Effector memory CD4-positive, alpha-beta T cell (primary cell): Measurements from ENCODE around the gene EEPD1.

Experiments used
- DNase-seq, 3 donors: peaks; one replicate each; pipeline ENCODE4 v3.0.0-alpha.2; 2020
- H3K27ac ChIP-seq: 2 replicates; pipeline ENCODE4 v1.7.0; 2013; ENCODE audit warnings: mild to moderate bottlenecking, low read length, moderate library complexity; ENCODE audit not compliant: insufficient read depth, poor library complexity, severe bottlenecking
- H3K27me3 ChIP-seq: replicated peaks from 2 replicates; pipeline ENCODE4 v1.7.0; 2013; ENCODE audit warnings: mild to moderate bottlenecking, low read length; ENCODE audit not compliant: insufficient read depth, control insufficient read depth, poor library complexity, severe bottlenecking
- H3K36me3 ChIP-seq: 2 replicates; pipeline ENCODE4 v1.7.0; 2013; ENCODE audit warnings: mild to moderate bottlenecking, low read length, moderate library complexity; ENCODE audit not compliant: control insufficient read depth, insufficient read depth
- H3K4me1 ChIP-seq: 2 replicates; pipeline ENCODE4 v1.7.0; 2013; ENCODE audit warnings: low read length, mild to moderate bottlenecking; ENCODE audit not compliant: control insufficient read depth, insufficient read depth, poor library complexity, severe bottlenecking
- H3K4me3 ChIP-seq: 2 replicates; pipeline ENCODE4 v1.7.0; 2013; ENCODE audit warnings: low read length, low read depth, mild to moderate bottlenecking; ENCODE audit not compliant: insufficient read depth, poor library complexity, severe bottlenecking
- H3K9me3 ChIP-seq: 2 replicates; pipeline ENCODE4 v1.7.0; 2013; ENCODE audit warnings: mild to moderate bottlenecking, low read length, moderate library complexity; ENCODE audit not compliant: control insufficient read depth

The EEPD1 gene

DNA sequence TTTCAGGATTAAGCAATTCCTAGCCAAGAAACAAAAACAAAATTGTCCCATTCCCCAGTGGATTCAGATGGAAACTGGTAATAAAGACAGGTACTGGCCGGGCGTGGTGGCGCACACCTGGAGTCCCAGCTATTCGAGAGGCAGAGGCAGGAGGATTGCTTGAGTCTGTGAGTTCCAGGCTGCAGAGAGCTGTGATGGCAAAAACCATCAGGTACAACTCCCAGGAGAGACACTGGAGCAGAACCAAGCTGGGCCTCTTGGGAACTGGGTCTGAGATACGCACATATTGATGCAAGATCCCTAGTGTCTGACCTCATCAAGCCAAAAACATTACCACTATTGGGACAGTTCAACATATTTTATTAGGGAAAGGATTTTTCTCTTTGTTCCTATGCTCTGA lies 152.6 kb downstream of the EEPD1 start:
- H3K4me3 ChIP-seq = no peak overlapping the region
- no peaks in the 10 kb centered on the region for H3K4me1 ChIP-seq
- no peaks in the 10 kb centered on the region for H3K9me3 ChIP-seq
- H3K27me3 ChIP-seq = no peaks in the 10 kb centered on the region
- no peak for DNase-seq
- H3K36me3 ChIP-seq = no peaks in the 10 kb centered on the region
- no peak overlapping the region for H3K27ac ChIP-seq

DNA sequence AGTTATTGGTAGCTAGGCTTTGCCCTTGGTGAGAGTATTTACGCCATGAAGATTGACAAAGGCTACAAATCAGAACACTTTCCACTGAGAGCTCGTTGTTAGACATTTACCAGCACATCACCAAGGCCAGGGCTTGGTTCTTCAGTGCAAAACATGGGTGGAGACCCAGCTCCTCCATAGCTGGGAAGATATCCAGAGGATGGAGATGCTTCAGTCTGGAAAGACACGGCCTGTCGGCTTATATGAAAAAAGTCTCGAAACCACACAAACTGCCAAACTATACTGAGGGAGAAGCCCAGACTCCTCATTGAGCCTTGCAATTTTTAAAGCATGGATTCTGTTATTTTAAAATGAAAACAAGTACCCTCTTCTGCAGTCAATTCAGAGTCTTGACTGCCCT lies 153.2 kb downstream of the EEPD1 start:
- no peak for DNase-seq
- Histone ChIP-seq H3K36me3 (no peaks in the 10 kb centered on the region), H3K4me3 (no peak overlapping the region), H3K27me3 (no peaks in the 10 kb centered on the region), H3K9me3 (no peaks in the 10 kb centered on the region), H3K27ac (no peak overlapping the region), H3K4me1 (no peaks in the 10 kb centered on the region)

DNA sequence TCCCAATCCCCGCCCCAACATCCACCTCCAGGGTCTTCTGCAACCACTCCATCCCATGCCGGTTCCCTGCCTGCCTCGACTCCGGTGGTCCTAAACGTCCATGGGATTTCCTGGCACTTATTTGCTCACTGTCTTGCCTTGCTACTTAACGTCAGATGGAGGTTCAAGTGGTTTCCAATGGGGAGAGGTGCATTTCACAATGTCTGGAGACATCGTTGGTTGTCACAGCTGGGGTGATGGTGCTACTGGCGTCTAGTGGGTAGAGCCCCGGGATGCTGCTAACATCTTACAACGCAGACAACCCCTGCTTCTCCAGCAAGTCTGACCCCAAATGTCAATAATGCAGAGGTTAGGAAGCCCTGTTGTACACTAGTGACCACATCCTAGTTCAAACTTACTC lies 153.7 kb downstream of the EEPD1 start:
- Histone ChIP-seq H3K27me3 (no peaks in the 10 kb centered on the region), H3K4me1 (no peaks in the 10 kb centered on the region), H3K9me3 (no peaks in the 10 kb centered on the region), H3K27ac (no peak overlapping the region), H3K4me3 (no peak overlapping the region), H3K36me3 (no peaks in the 10 kb centered on the region)
- no peak for DNase-seq

DNA sequence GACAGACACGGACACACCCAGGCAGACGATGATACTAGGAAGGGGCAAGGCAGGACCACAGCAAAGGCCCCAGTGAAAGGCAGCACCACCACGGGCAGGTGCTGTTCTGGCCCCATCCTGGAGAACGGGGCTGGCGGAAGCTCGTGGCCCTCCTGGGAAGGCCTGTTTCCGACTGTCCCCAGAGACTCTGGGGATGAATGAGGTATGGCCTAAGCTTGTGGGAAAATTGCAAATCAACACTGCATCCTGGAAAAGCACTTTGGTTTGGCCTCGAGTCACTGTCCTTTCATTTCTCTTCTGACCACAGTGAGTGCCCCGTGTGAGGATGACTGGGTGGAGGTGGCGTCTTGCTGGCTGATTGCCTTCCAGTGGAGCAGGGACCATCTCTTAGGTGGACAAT lies 155.0 kb downstream of the EEPD1 start:
- no peak overlapping the region for H3K27ac ChIP-seq
- H3K9me3 ChIP-seq = no peaks in the 10 kb centered on the region
- DNase-seq = no peak
- no peak overlapping the region for H3K4me3 ChIP-seq
- H3K4me1 ChIP-seq = no peaks in the 10 kb centered on the region
- no peaks in the 10 kb centered on the region for H3K27me3 ChIP-seq
- H3K36me3 ChIP-seq = no peaks in the 10 kb centered on the region

DNA sequence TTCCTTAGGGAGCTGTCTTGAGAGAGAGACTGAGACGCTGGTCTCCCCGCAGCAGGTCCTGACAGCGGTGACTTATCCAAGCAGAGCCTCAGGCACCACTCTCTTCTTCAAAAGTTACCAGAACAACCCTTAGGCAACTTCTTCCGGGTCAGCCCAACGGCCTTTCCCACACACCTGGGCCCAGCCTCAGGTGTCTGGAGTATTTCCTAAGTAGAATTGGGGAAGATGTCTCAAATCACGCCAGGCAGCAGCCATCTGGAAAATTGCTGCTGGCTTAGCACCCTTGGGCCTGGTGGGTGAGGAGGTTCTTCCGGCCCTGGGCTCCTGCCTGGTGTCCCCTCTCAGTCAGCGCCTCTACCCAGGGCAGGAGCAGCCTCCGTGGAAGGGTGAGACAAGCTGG lies 156.2 kb downstream of the EEPD1 start:
- Histone ChIP-seq H3K4me3 (no peak overlapping the region), H3K4me1 (no peaks in the 10 kb centered on the region), H3K27ac (no peak overlapping the region), H3K36me3 (no peaks in the 10 kb centered on the region), H3K27me3 (no peaks in the 10 kb centered on the region), H3K9me3 (no peaks in the 10 kb centered on the region)
- no peak for DNase-seq

DNA sequence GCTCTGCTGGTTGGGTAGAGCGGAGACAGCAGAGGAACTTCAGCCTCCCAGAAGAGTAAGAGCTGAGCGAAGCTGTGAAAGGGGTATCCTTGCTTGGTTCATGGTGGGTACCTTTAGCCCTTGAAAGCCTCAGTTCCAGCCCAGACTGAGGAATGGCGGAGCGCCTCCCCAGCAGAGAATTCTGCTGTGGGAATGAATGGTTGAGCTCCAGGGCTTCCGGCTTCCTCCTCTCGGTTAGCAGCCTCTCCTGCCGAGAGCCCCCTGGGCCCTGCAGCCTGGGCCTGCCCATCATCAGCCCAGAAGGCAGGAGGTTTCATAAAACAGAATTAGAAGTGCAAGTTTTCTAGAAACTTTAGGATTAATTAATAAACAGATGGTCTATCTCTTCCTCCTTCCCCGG lies 156.7 kb downstream of the EEPD1 start:
- Histone ChIP-seq H3K4me3 (no peak overlapping the region), H3K27ac (no peak overlapping the region), H3K4me1 (no peaks in the 10 kb centered on the region), H3K27me3 (no peaks in the 10 kb centered on the region), H3K9me3 (no peaks in the 10 kb centered on the region), H3K36me3 (no peaks in the 10 kb centered on the region)
- DNase-seq = no peak

DNA sequence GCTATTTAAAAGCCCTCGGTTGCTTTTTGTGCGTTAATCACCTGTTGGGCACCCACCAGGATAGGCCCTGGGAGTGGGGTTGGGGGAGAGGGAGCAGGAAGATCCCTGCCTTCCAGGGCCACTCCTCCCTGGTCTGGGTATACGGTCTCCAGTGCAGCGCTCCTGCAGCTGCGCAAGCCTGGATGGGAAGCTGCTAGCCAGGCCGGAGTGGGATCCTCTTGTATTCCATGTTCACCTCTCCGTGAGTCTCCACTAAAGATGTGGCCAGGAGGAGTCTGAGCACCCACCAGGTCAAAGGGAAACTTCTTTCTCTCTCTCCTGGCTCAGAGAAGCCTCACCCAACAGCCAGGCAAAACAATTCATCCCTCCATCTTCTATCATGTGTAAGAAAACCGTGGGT lies 157.8 kb downstream of the EEPD1 start:
- DNase-seq = no peak
- no peaks in the 10 kb centered on the region for H3K27me3 ChIP-seq
- H3K4me3 ChIP-seq = no peak overlapping the region
- no peaks in the 10 kb centered on the region for H3K9me3 ChIP-seq
- H3K27ac ChIP-seq = no peak overlapping the region
- H3K4me1 ChIP-seq = no peaks in the 10 kb centered on the region
- H3K36me3 ChIP-seq = no peaks in the 10 kb centered on the region

DNA sequence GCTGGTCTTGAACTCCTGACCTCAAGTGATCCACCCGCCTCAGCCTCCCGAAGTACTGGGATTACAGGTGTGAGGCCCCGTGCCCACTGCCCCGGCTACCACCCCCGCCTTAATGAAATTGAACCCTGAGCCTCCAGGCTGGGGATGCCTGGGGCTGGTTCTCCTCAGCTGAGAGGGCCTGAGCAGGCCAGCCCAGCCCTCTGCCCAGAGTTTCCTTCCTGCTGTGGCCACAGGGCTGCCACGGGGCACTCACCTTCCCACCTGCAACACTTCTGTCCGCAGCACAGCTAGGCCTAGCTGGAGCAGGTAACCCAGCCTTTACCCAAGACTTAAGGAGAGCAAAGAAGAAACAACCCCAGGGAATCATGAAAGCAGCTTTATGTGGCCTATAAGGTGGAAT lies 158.5 kb downstream of the EEPD1 start:
- Histone ChIP-seq H3K36me3 (no peaks in the 10 kb centered on the region), H3K9me3 (no peaks in the 10 kb centered on the region), H3K4me3 (no peak overlapping the region), H3K27ac (no peak overlapping the region), H3K27me3 (no peaks in the 10 kb centered on the region), H3K4me1 (no peaks in the 10 kb centered on the region)
- DNase-seq = no peak

DNA sequence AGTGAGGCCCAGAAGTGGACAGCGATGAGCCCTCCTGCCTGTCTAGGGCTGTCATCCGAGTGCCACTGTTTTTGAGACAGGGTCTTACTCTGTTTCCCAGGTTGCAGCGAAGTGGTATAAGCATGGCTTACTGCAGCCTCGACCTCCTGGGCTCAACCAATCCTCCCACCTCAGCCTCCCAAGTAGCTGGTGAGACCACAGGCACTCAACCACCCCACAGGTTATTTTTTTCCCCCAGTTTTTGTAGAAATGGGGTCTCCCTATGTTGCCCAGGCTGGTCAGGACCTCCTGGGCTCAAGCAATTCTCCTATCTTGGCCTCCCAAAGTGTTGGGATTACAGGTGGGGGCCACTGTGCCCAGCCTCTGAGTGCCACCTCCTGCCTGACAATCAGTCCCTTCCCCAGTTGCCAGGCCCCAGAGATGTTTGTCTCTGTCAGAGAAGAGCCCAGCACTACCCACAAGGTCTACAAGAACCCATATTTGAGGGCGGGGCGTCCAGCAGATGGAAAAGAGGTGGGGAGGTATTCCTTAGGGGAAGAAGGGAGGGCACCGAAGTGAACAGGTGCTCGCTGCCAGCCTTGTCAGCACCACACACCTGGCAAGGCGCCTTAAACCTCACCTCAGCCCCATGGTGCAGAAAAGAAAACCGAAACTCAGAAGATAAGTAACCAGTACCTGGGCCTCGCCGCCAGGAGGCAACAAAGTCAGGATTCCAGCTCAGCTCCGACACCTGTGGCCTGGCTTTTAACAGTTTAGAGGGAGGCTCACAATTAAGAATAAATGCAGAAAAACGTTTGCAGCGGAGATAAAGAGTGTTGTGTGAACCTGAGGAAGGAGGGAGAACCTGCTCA lies 159.2 kb downstream of the EEPD1 start:
- Histone ChIP-seq H3K27ac (no peak overlapping the region), H3K27me3 (no peaks in the 10 kb centered on the region), H3K9me3 (no peaks in the 10 kb centered on the region), H3K4me1 (no peaks in the 10 kb centered on the region), H3K4me3 (no peak overlapping the region), H3K36me3 (no peaks in the 10 kb centered on the region)
- DNase-seq = peak in 2 of 3 donors; percentile 15 to 22

DNA sequence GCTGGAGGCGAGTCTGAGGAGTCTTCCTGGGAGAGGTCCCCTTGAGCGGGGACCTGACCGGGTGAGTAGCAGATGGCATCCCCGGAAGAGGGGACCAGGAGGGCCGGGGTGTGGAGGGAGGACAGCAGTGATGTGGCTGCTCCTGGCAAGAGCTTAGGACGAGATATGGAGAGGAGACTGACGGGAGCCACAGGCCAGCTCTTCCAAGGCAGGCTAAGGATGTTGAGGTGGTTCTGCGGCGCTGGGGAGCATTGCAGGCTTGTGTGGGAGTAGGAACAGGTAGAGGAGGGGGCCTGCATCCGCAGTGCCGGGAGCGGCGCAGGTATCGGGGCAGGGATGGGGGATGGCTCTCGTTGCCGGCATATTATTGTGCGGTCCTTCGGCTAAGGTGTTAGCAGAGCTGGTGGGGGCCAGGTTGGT lies 159.9 kb downstream of the EEPD1 start:
- Histone ChIP-seq H3K9me3 (no peaks in the 10 kb centered on the region), H3K27ac (no peak overlapping the region), H3K4me1 (no peaks in the 10 kb centered on the region), H3K4me3 (no peak overlapping the region), H3K36me3 (no peaks in the 10 kb centered on the region), H3K27me3 (no peaks in the 10 kb centered on the region)
- DNase-seq = no peak
